C4-2B (cell line): ENCODE data around the gene EFEMP1.

Source experiments
- H3K27ac ChIP-seq: fragments of 450-650 bp; 2 replicates; pipeline ENCODE4 v1.5.1; 2017
- ZFX ChIP-seq: fragments of 450-650 bp; IDR thresholded peaks from 2 replicates; pipeline ENCODE4 v1.6.1; 2017
- TF ChIP-seq, protein P1 (sequence below): fragments of 450-650 bp; conservative IDR thresholded peaks from 2 replicates; pipeline ENCODE4 v1.5.1; 2017; ENCODE audit warnings: mild to moderate bottlenecking

The EFEMP1 gene

GRCh38 chr2:55961318-55961911, 37.8 kb upstream of the EFEMP1 start:
- H3K27ac ChIP-seq: no peak overlapping the region
- TF ChIP-seq, protein P1, sequence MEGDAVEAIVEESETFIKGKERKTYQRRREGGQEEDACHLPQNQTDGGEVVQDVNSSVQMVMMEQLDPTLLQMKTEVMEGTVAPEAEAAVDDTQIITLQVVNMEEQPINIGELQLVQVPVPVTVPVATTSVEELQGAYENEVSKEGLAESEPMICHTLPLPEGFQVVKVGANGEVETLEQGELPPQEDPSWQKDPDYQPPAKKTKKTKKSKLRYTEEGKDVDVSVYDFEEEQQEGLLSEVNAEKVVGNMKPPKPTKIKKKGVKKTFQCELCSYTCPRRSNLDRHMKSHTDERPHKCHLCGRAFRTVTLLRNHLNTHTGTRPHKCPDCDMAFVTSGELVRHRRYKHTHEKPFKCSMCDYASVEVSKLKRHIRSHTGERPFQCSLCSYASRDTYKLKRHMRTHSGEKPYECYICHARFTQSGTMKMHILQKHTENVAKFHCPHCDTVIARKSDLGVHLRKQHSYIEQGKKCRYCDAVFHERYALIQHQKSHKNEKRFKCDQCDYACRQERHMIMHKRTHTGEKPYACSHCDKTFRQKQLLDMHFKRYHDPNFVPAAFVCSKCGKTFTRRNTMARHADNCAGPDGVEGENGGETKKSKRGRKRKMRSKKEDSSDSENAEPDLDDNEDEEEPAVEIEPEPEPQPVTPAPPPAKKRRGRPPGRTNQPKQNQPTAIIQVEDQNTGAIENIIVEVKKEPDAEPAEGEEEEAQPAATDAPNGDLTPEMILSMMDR: peak; percentile 68
- TF ChIP-seq ZFX: no peak

DNA sequence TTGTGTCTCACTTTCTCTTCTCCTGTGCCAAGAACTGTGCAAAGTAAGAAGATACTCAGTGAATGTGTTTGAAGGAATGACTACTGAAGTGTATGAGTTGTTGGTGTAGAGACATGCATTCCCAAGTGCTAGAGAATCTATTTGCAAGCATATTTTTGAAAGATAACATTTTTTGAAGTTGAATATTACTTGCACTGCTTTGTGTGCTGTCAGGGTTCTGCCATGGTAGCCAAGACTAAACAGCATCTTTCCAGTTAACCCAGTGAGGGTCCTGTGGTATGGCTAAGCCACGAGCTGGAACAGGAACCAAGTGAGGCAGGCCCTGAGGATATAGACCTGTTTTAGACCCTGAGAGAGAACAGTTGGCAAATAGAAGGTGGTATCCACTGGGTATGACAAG, 35.2 kb upstream of the EFEMP1 start:
- TF ChIP-seq, protein P1: no peak
- H3K27ac ChIP-seq: no peak overlapping the region

GRCh38 chr2:55957142-55957541, 33.6 kb upstream of the EFEMP1 start:
- no peak for TF ChIP-seq ZFX
- TF ChIP-seq, protein P1: no peak

GRCh38 chr2:55954306-55955035, 30.9 kb upstream of the EFEMP1 start:
- TF ChIP-seq, protein P1: no peak
- TF ChIP-seq ZFX: no peak

More at GRCh38 chr2:55957142-55957541, 33.6 kb upstream of the EFEMP1 start:
- H3K27ac ChIP-seq: no peak overlapping the region

DNA sequence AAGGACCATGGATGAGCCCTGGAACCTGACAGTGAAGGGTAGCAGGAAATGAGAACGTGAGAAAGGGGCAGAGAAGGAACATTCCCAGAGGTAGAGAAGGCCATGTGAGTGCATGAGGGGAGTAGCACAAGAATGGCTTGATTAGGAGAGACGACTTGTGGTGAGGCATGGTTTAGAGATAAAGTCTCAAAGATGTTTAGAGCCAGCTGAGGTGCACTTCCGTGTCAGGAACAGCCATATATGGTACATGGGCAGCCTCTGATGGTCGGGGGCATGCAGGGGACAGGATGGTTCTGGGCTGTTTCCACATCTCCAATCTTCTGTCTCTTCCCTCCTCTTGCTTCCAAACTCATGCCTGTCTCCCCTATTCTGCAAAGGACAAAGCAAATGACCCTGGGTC, 28.8 kb upstream of the EFEMP1 start:
- TF ChIP-seq, protein P1: no peak
- no peak for TF ChIP-seq ZFX
- no peak overlapping the region for H3K27ac ChIP-seq

More at GRCh38 chr2:55954306-55955035, 30.9 kb upstream of the EFEMP1 start:
- no peak overlapping the region for H3K27ac ChIP-seq

GRCh38 chr2:55951533-55951932, 28.0 kb upstream of the EFEMP1 start:
- no peak for TF ChIP-seq ZFX
- TF ChIP-seq, protein P1: no peak
- no peak overlapping the region for H3K27ac ChIP-seq

GRCh38 chr2:55949613-55950012, 26.0 kb upstream of the EFEMP1 start:
- H3K27ac ChIP-seq: no peak overlapping the region
- TF ChIP-seq ZFX: no peak
- TF ChIP-seq, protein P1: no peak
